ENCODE measurements around the gene KANK2.
A peak's percentile ranks its signal among the peaks of the same experiment; 100 is the strongest.

Gene KANK2

DNA sequence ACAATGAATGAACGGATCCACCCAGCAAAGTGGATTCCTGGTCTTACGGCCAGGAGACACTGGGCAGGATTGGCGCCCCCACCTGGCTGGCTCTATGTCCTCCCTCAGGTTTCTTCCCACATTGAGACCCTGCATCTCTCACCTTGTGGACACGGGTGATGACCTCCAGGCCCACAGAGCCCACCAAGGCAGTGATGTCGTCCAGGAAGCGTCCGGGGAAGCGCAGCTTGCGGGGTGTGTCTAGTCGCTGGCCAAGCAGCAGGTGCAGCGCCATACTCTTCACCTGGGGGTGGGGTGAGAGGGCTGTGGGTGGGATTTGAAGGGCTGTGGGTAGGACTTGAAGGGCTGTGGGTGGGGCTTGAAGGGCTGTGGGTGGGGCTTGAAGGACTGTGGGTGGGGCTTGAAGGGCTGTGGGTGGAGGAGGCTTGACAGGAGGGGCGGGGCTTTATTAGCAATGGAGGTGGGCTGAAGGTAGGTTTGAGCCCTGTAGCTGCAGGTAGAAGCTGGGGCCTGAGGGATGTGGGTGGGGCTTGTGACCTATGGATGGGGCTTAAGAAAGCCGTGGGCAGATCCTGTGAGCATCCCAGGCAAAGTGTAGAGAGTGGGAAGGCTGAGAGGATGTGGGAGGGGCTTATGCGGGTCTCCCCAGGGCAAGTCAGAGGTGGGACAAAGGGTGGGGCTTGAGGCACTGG lies 30.0 kb upstream of the KANK2 start:
- no peaks in the 10 kb centered on the region for H3K9me3 ChIP-seq (ENCODE audit: insufficient read depth, low read length, severe bottlenecking)
- peak; percentile 40; the same call in 2 of the 3 replicates for ATAC-seq (ENCODE audit: insufficient read depth, low read depth)
- H3K9ac ChIP-seq (ENCODE audit: low read depth, low read length) = no peak overlapping the region
- no peaks in the 10 kb centered on the region for H3K79me2 ChIP-seq (ENCODE audit: insufficient read depth, low read length)
- no peaks in the 10 kb centered on the region for H3K27me3 ChIP-seq (ENCODE audit: insufficient read depth, low read length, poor library complexity)
- no peaks in the 10 kb centered on the region for H3K4me1 ChIP-seq (ENCODE audit: insufficient read depth, low read length)
- no peak overlapping the region for H3K4me2 ChIP-seq (ENCODE audit: insufficient read depth, low read length)
- H3K36me3 ChIP-seq (ENCODE audit: insufficient read depth, low read length) = no peaks in the 10 kb centered on the region
- H3K4me3 ChIP-seq (ENCODE audit: low read depth in 1 of 2, low read length in 2 of 2) = no peak overlapping the region
- peak; percentile 31 for DNase-seq
- H3K27ac ChIP-seq (ENCODE audit: low read length) = no peak overlapping the region
- no peak overlapping the region for H2AFZ ChIP-seq (ENCODE audit: low read depth, low read length)
- TF ChIP-seq EZH2 (IDR thresholded peaks at IDR 0.05; ENCODE audit: borderline replicate concordance, low read depth, low read length, severe bottlenecking) = no peak
- TF ChIP-seq CTCF (IDR thresholded peaks at IDR 0.05; ENCODE audit: borderline replicate concordance, extremely low read depth, low read length, poor library complexity, severe bottlenecking) = peak; percentile 57
- no peaks in the 10 kb centered on the region for H4K20me1 ChIP-seq (ENCODE audit: insufficient read depth, low read length)

GRCh38 chr19:11226716-11227166 lies 29.4 kb upstream of the KANK2 start:
- Histone ChIP-seq H3K79me2 (ENCODE audit: insufficient read depth, low read length) (no peaks in the 10 kb centered on the region), H3K36me3 (ENCODE audit: insufficient read depth, low read length) (no peaks in the 10 kb centered on the region), H3K27me3 (ENCODE audit: insufficient read depth, low read length, poor library complexity) (no peaks in the 10 kb centered on the region), H3K4me3 (ENCODE audit: low read depth in 1 of 2, low read length in 2 of 2) (no peak overlapping the region), H3K27ac (ENCODE audit: low read length) (no peak overlapping the region), H3K4me2 (ENCODE audit: insufficient read depth, low read length) (no peak overlapping the region), H3K9ac (ENCODE audit: low read depth, low read length) (no peak overlapping the region), H4K20me1 (ENCODE audit: insufficient read depth, low read length) (no peaks in the 10 kb centered on the region), H3K9me3 (ENCODE audit: insufficient read depth, low read length, severe bottlenecking) (no peaks in the 10 kb centered on the region), H3K4me1 (ENCODE audit: insufficient read depth, low read length) (no peaks in the 10 kb centered on the region), H2AFZ (ENCODE audit: low read depth, low read length) (no peak overlapping the region)
- TF ChIP-seq EZH2 (IDR thresholded peaks at IDR 0.05; ENCODE audit: borderline replicate concordance, low read depth, low read length, severe bottlenecking) = no peak
- no peak for DNase-seq
- no peak for ATAC-seq (ENCODE audit: insufficient read depth, low read depth)

- no peaks in the 10 kb centered on the region for H3K79me2 ChIP-seq (ENCODE audit: insufficient read depth, low read length)
- no peak overlapping the region for H3K4me2 ChIP-seq (ENCODE audit: insufficient read depth, low read length)
- no peaks in the 10 kb centered on the region for H3K36me3 ChIP-seq (ENCODE audit: insufficient read depth, low read length)
- no peak for DNase-seq
- H3K27ac ChIP-seq (ENCODE audit: low read length) = no peak overlapping the region
- H3K4me1 ChIP-seq (ENCODE audit: insufficient read depth, low read length) = no peaks in the 10 kb centered on the region
- no peak overlapping the region for H3K9ac ChIP-seq (ENCODE audit: low read depth, low read length)
- no peak for ATAC-seq (ENCODE audit: insufficient read depth, low read depth)
- no peaks in the 10 kb centered on the region for H4K20me1 ChIP-seq (ENCODE audit: insufficient read depth, low read length)
- H2AFZ ChIP-seq (ENCODE audit: low read depth, low read length) = no peak overlapping the region
- H3K4me3 ChIP-seq (ENCODE audit: low read depth in 1 of 2, low read length in 2 of 2) = no peak overlapping the region
- no peak for TF ChIP-seq EZH2 (IDR thresholded peaks at IDR 0.05; ENCODE audit: borderline replicate concordance, low read depth, low read length, severe bottlenecking)
- TF ChIP-seq CTCF (IDR thresholded peaks at IDR 0.05; ENCODE audit: borderline replicate concordance, extremely low read depth, low read length, poor library complexity, severe bottlenecking) = no peak
- no peaks in the 10 kb centered on the region for H3K9me3 ChIP-seq (ENCODE audit: insufficient read depth, low read length, severe bottlenecking)
- no peaks in the 10 kb centered on the region for H3K27me3 ChIP-seq (ENCODE audit: insufficient read depth, low read length, poor library complexity)
These were observed 28.5 kb upstream of the KANK2 start for GRCh38 chr19:11225815-11226214.

- TF ChIP-seq CTCF (IDR thresholded peaks at IDR 0.05; ENCODE audit: borderline replicate concordance, extremely low read depth, low read length, poor library complexity, severe bottlenecking) = no peak
- Histone ChIP-seq H3K4me1 (ENCODE audit: insufficient read depth, low read length) (no peaks in the 10 kb centered on the region), H3K27ac (ENCODE audit: low read length) (no peak overlapping the region), H3K4me3 (ENCODE audit: low read depth in 1 of 2, low read length in 2 of 2) (no peak overlapping the region), H4K20me1 (ENCODE audit: insufficient read depth, low read length) (no peaks in the 10 kb centered on the region), H3K9me3 (ENCODE audit: insufficient read depth, low read length, severe bottlenecking) (no peaks in the 10 kb centered on the region), H2AFZ (ENCODE audit: low read depth, low read length) (no peak overlapping the region), H3K27me3 (ENCODE audit: insufficient read depth, low read length, poor library complexity) (no peaks in the 10 kb centered on the region), H3K4me2 (ENCODE audit: insufficient read depth, low read length) (no peak overlapping the region), H3K36me3 (ENCODE audit: insufficient read depth, low read length) (no peaks in the 10 kb centered on the region), H3K79me2 (ENCODE audit: insufficient read depth, low read length) (no peaks in the 10 kb centered on the region), H3K9ac (ENCODE audit: low read depth, low read length) (no peak overlapping the region)
- DNase-seq (no peak), ATAC-seq (ENCODE audit: insufficient read depth, low read depth) (no peak)
These were observed 27.8 kb upstream of the KANK2 start for GRCh38 chr19:11225172-11225571.
